HG03095 (cell line): ENCODE measurements around the gene SCAI.
"Not testable (repeated sequence)": the region's sequence is repeated elsewhere in the genome, so short reads cannot be mapped to it uniquely, and the experiment has no call there.

Experiments
- ATAC-seq: cut with Tn5 transposase; IDR thresholded peaks from one replicate; pipeline ENCODE4 v1.9.1; 2021; ENCODE audit warnings: moderate library complexity; ENCODE audit not compliant: unreplicated experiment

The SCAI gene

GRCh38 chr9:125150349-125151245 lies 7.3 kb upstream of the SCAI start:
- no peak for ATAC-seq

DNA sequence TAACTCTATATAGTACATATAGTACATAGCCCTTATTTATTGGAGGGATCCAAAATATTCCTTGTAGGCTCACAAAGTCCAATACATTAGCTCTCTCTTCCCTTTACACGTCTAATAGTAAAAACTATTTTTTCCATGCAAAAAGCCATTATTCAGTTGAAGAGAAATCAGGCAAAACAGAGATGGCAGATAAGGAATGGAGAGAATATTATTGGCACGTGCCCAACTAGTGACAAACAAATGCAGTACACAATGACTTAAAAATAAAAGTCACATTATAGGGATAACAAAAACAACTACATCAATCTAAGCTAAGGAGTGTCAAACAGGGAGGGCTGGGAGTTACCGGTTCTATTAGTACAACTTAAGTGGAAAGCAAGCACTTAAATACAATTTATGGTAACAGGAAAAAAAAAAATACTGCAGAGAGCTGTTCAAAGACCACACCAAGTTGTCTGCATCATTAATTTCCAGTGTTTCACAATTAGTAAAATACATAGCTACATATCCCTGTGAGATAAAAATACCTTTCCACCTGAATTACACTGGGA lies 4.1 kb upstream of the SCAI start:
- no peak for ATAC-seq

DNA sequence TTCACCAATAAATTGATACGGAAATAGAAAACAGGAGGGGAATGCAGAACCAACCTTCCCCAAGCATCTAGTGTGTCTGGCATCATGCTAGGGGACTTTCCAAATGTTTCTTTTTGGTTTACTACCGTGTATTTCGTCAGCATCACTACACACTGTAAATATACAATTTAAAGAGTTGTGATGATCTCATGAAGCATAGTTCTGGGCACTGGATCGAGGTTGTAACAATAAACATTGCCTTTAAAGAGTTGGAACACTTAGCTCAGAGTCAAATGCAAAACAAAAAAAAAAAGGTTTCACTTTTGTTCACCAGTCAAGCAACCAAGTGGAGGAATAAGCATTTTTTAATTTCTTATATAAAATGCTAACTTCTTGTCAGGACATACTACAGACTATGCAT lies 2.9 kb upstream of the SCAI start:
- ATAC-seq, result no peak

- no peak for ATAC-seq
Measured at GRCh38 chr9:125145425-125145824, 2.1 kb upstream of the SCAI start.

- peak; percentile 32 for ATAC-seq
Measured at GRCh38 chr9:125142560-125143376, 560 bp downstream of the SCAI start.

DNA sequence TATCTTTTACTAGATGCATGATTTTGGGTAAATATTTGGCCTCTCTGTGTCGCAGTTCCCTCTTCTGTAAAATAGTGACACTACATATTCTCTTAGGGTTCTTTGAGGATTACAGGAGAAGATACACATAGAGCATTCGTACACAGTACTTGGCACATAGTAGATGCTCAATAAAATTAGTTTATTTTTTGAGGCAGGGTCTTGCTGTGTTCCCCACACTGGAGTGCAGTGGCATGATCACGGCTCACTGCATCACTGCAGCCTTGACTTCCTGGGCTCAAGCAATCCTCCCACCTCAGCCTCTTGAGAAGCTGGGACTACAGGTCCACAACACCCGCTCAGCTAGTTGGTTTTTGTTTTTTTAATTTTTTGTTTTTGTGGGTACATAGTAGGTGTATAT lies 1.6 kb downstream of the SCAI start:
- no peak for ATAC-seq

DNA sequence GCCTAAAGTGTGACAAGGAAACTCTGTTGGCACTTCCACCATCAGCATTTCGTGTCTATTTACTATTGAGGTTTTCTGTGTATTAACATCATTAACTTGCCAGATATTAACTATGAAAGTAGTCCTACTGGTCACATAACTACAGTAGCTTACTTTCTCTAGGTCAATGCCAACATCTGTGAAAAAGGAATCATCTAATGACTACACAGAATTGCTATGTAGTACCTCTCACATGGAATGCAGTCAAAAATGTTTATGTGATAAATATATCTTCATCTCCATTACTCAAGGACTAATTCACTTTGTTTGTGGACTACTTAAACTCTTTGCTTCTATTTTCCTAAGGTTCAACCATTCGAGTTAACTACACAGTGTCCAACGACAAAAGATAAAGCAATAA lies 2.1 kb downstream of the SCAI start:
- no peak for ATAC-seq

- no peak for ATAC-seq
Measured at GRCh38 chr9:125140576-125140975, 2.8 kb downstream of the SCAI start.

- ATAC-seq, result no peak
Measured at GRCh38 chr9:125137200-125137599, 6.1 kb downstream of the SCAI start.

- ATAC-seq, result no peak
Measured at GRCh38 chr9:125134976-125135375, 8.4 kb downstream of the SCAI start.

DNA sequence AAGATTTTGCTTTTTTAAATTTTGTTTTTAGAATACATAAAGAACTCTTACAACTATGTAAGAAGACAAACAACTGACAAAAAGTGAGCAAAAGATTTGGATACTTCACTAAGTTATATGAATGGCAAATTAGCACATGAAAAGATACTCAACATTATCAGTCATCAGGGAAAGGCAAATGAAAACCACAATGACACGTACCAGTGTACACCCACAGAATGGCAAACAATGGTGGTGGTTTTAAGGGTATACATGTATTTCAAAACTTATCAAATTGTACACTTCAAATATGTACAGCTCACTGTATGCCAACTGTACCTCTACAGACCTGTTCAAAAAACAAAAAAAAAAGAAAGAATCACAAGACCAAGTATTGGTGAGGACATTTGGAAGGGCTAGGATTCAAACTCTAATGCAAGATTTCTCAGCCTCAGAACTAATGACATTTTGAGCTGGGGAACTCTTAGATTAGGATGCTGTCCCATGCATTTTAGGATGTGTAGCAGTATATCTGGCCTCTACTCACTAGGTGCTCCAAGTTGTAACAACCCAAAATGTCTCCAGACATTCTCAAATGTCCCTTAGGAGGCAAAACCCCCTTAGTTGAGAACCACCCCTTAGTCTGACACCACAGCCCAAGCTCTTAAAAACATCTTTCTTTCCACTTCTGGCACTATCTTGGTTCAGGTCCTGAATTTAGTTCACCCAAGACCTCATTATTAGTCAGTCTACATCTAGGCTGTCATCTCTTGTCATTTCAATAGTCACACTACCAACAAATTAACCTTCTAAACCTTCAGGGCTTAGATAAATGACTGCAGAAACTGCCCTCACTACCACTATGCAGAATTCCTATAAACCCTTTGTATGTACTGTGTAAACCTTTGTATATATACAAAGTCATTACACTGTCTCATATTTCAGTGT lies 9.7 kb downstream of the SCAI start:
- ATAC-seq, result no peak

- ATAC-seq, result no peak
Measured at GRCh38 chr9:125131778-125132177, 11.6 kb downstream of the SCAI start.

DNA sequence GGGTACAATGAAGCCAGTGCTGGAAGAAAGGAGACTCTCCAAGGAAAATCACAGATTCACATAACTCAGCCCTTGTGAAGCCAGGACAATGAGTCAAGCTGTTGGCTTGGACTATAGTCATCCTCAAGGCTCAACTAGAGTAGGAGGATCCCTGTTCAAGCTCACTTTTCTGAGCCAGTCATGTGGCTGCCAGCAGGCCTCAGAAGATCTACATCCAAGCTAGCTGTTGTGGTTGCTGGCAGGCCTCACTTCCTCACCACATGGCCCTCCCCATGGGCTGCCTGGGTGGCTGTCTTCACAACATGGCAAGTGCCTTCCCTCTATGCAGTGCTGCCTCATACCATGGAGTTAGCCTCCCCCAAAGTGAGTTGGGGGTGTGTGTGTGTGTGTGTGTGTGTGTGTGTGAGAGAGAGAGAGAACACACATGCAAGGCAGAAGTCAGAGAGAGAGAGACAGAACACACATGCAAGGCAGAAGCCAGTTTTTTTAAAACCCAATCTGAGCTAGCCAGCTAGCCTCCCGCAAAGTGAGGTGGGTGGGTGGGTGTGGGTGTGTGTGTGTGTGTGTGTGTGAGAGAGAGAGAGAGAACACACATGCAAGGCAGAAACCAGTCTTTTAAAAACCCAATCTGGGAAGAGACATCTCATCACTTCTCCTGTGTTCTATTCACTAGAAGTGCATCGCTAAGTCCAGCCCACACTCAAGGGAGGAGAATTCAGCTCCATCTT lies 17.1 kb downstream of the SCAI start:
- ATAC-seq, result peak; percentile 96

- no peak for ATAC-seq
Measured at GRCh38 chr9:125125523-125125922, 17.8 kb downstream of the SCAI start.

- ATAC-seq, result no peak
Measured at GRCh38 chr9:125121146-125121545, 22.2 kb downstream of the SCAI start.

GRCh38 chr9:125119643-125120286 lies 23.6 kb downstream of the SCAI start:
- no peak for ATAC-seq

DNA sequence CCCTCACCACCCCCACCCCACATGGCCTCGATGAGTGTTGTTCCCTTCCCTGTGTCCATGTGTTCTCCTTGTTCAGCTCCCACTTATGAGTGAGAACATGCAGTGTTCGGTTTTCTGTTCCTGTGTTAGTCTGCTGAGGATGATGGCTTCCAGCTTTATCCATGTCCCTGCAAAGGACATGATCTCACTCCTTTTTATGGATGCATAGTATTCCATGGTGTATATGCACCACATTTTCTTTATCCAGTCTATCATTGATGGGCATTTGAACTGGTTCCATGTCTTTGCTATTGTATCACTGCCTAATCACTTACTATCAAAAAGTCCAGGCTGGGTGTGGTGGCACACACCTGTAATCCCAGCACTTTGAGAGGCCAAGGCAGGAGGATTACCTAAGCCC lies 24.6 kb downstream of the SCAI start:
- not testable (repeated sequence) for ATAC-seq

GRCh38 chr9:125114503-125114902 lies 28.8 kb downstream of the SCAI start:
- ATAC-seq, result not testable (repeated sequence)

DNA sequence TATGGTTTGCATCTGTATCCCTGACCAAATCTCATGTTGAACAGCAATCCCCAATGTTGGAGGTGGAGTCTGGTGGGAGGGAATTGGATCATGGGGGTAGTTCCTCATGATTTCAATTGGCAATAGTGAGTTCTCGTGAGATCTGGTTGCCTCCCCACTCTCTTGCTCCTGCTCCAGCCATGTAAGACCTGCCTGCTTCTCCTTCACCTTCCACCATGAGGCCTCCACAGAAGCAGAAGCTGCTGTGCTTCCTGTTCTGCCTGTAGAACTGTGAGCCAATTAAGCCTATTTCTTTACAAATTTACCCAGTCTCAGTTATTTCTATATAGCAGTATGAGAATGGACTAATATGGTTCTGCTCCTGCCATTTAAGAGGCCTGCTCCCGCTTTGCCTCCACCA lies 32.9 kb downstream of the SCAI start:
- no peak for ATAC-seq
